ENCODE data around the gene ABCB11. TPM values are rescaled to one million over a fixed set of nuclear protein-coding genes. Genes with fewer than 3 reads are reported as not detected.

The ABCB11 gene
- total and polyA plus RNA-seq, 5 donors from 2014 or later: not detected

Other genes with a start within 250 kb of the ABCB11 start
- not detected for gene NOSTRIN, start 228.7 kb downstream of the ABCB11 start, total RNA-seq
- gene NOSTRIN, start 228.7 kb downstream of the ABCB11 start, polyA plus RNA-seq: not detected
- 0.96 TPM for gene SPC25, start 140.9 kb downstream of the ABCB11 start, total RNA-seq
- 1 to 10 TPM in 1 of 4 donors, under 1 TPM in 3; 0.24 to 1.2 (median 0.44) TPM for gene SPC25, start 140.9 kb downstream of the ABCB11 start, polyA plus RNA-seq
- not detected for gene G6PC2, start 130.0 kb downstream of the ABCB11 start, total RNA-seq
- gene G6PC2, start 130.0 kb downstream of the ABCB11 start, polyA plus RNA-seq: not detected
- not detected for gene DHRS9, start 38.2 kb upstream of the ABCB11 start, total RNA-seq
- not detected for gene DHRS9, start 38.2 kb upstream of the ABCB11 start, polyA plus RNA-seq

Data from CD4-positive, CD25-positive, alpha-beta regulatory T cell (primary cell).